Measurements from ENCODE around the gene ROMO1. TPM values are rescaled to one million over a fixed set of nuclear protein-coding genes. Genes with fewer than 3 reads are reported as not detected.

ROMO1 gene
- total and polyA plus RNA-seq, 2 of the 8 experiments (the other 6 are each of a cell fraction or from before 2014, with no cell fraction given) = 164 to 702 TPM

GRCh38 chr20:35695978-35696377, 3.2 kb upstream of the ROMO1 start:
- no peak overlapping the region for H4K5ac ChIP-seq (ENCODE audit: insufficient read length, low read depth, low read length)
- H2AK5ac ChIP-seq (ENCODE audit: low read depth, low read length) = no peak overlapping the region
- H3K23me2 ChIP-seq (ENCODE audit: low read depth, low read length) = peaks cover 13% of the 10 kb centered on the region
- no peak overlapping the region for H3K14ac ChIP-seq (ENCODE audit: insufficient read length)
- H3K27me3 ChIP-seq (replicated peaks in 1 of 4; ENCODE audit: control insufficient read depth in 3 of 4, extremely low read depth in 1 of 4, insufficient read depth in 3 of 4, low read length in 3 of 4) = no peaks in the 10 kb centered on the region
- POLR2A ChIA-PET (ENCODE audit: partially characterized antibody) = interaction anchor here (0.6 to 1.1 kb wide), 3 partner anchors 10 to 240 kb away, joined by 3 to 4 read pairs (median 3); partner anchors contain the start of gene CEP250
- no peaks in the 10 kb centered on the region for H3K9me3 ChIP-seq (ENCODE audit: insufficient read depth in 2 of 2, low read depth in 1 of 2, low read length in 1 of 2)
- TF ChIP-seq HDAC2 (IDR thresholded peaks at IDR 0.05; ENCODE audit: borderline replicate concordance in 1 of 2, low read depth in 2 of 2, low read length in 2 of 2) = no peak
- TF ChIP-seq GTF2F1 (IDR thresholded peaks at IDR 0.05; ENCODE audit: borderline replicate concordance, low read depth, low read length) = no peak
- TF ChIP-seq KDM1A (IDR thresholded peaks at IDR 0.05; ENCODE audit: borderline replicate concordance, low read length) = no peak
- no peak overlapping the region for H2BK15ac ChIP-seq (ENCODE audit: low read length)
- CTCF ChIA-PET (ENCODE audit: partially characterized antibody) = interaction anchor here (0.6 kb wide), 1 partner anchor 12 kb away, joined by 3 read pairs; no protein-coding TSS in a partner anchor
- H2AFZ ChIP-seq (ENCODE audit: low read length) = no peak overlapping the region
- no peak overlapping the region for H4K8ac ChIP-seq (ENCODE audit: extremely low read depth, insufficient read depth, low read length)
- H3K4me1 ChIP-seq (replicated peaks in 1 of 4; ENCODE audit: control insufficient read depth in 3 of 4, insufficient read depth in 4 of 4, low read length in 3 of 4) = peaks cover 0 to 2% (median under 1%) of the 10 kb centered on the region in 4 experiments; a peak in 3 of 7 replicates
- no peak overlapping the region for H2BK12ac ChIP-seq (ENCODE audit: low read depth, low read length)
- no peak overlapping the region for H4K91ac ChIP-seq (replicated peaks; ENCODE audit: insufficient read length, low read length)
- peaks cover 0 to 7% (median 0%) of the 10 kb centered on the region in 4 experiments; a peak in 2 of 8 replicates for H3K36me3 ChIP-seq (ENCODE audit: control insufficient read depth in 2 of 4, insufficient read depth in 4 of 4, low read length in 3 of 4)
- H3K9ac ChIP-seq (replicated peaks in 1 of 4; ENCODE audit: extremely low read depth in 1 of 4, low read depth in 3 of 4, low read length in 3 of 4) = no peak overlapping the region
- no peak overlapping the region for H3K56ac ChIP-seq (replicated peaks; ENCODE audit: insufficient read length, low read depth, low read length)
- peaks cover 0 to 8% of the 10 kb centered on the region in 2 experiments; a peak in 2 of 4 replicates for H3K79me2 ChIP-seq (ENCODE audit: control insufficient read depth in 1 of 2, insufficient read depth in 2 of 2, low read length in 2 of 2)
- DNase-seq (ENCODE audit: low read depth in 1 of 2, low spot score in 2 of 2) = no peak
- no peak overlapping the region for H3K4me2 ChIP-seq (ENCODE audit: insufficient read depth in 1 of 2, low read depth in 2 of 2, low read length in 2 of 2)
- no peak overlapping the region for H3K23ac ChIP-seq (ENCODE audit: insufficient read length)
- H2BK120ac ChIP-seq (replicated peaks; ENCODE audit: low read depth, low read length) = no peak overlapping the region
- H3K4me3 ChIP-seq (ENCODE audit: extremely low read depth in 1 of 4, insufficient read depth in 2 of 4, low read depth in 3 of 4, low read length in 4 of 4) = no peak overlapping the region
- no peak overlapping the region for H3K4ac ChIP-seq (replicated peaks; ENCODE audit: insufficient read length, low read depth, low read length)
- H3K27ac ChIP-seq (ENCODE audit: low read depth, low read length) = no peak overlapping the region
- no peak overlapping the region for H2BK5ac ChIP-seq (ENCODE audit: low read depth, low read length)
- no peaks in the 10 kb centered on the region for H3K79me1 ChIP-seq (ENCODE audit: low read depth, low read length)
- 90% methylated on average over 4 of the region's 4 CpGs; no CpG with 5 or more reads in 1 of the 2 experiments for WGBS, 2 experiments (ENCODE audit: extremely low coverage in 1 of 2, insufficient coverage in 1 of 2, insufficient read length in 1 of 2, insufficient replicate concordance in 2 of 2, low coverage in 1 of 2, low lambda C conversion rate in 2 of 2, missing lambda C conversion rate in 1 of 2)
- no peak for FAIRE-seq
- H4K20me1 ChIP-seq (replicated peaks in 1 of 2; ENCODE audit: control insufficient read depth in 1 of 2, insufficient read depth in 2 of 2, low read length in 2 of 2) = no peaks in the 10 kb centered on the region
- H3K18ac ChIP-seq (ENCODE audit: extremely low read depth, low read length) = no peak overlapping the region
- no peak overlapping the region for H2BK20ac ChIP-seq (ENCODE audit: low read length)
